Osteocyte (in vitro differentiated cells): ENCODE results near the gene RAP1GAP. TPM values are rescaled to one million over a fixed set of nuclear protein-coding genes. Genes with fewer than 3 reads are reported as not detected.

Source experiments
- DNase-seq: peaks from one replicate; pipeline ENCODE4 v3.0.0; 2021; ENCODE audit warnings: mixed read lengths; ENCODE audit not compliant: unreplicated experiment; ENCODE audit errors: extremely low spot score
- H3K27ac Mint-ChIP-seq: one replicate; pipeline ENCODE4 v1.8.0; 2021; ENCODE audit warnings: mild to moderate bottlenecking, mixed read lengths; ENCODE audit not compliant: unreplicated experiment
- H3K27me3 Mint-ChIP-seq: one replicate; pipeline ENCODE4 v1.8.0; 2021; ENCODE audit warnings: mixed read lengths; ENCODE audit not compliant: unreplicated experiment
- H3K36me3 Mint-ChIP-seq: one replicate; pipeline ENCODE4 v1.8.0; 2021; ENCODE audit warnings: mixed read lengths; ENCODE audit not compliant: unreplicated experiment
- H3K4me1 Mint-ChIP-seq: one replicate; pipeline ENCODE4 v1.8.0; 2021; ENCODE audit warnings: mixed read lengths; ENCODE audit not compliant: unreplicated experiment
- H3K4me3 Mint-ChIP-seq: one replicate; pipeline ENCODE4 v1.8.0; 2021; ENCODE audit warnings: mild to moderate bottlenecking, moderate library complexity, mixed read lengths; ENCODE audit not compliant: unreplicated experiment
- H3K9me3 Mint-ChIP-seq: one replicate; pipeline ENCODE4 v1.8.0; 2021; ENCODE audit warnings: mixed read lengths; ENCODE audit not compliant: unreplicated experiment
- CTCF ChIP-seq: fragments of 200-600 bp; sonication (generic); IDR thresholded peaks from 2 replicates; pipeline ENCODE4 v1.5.0; 2021; ENCODE audit warnings: antibody characterized with exemption, mild to moderate bottlenecking, moderate library complexity
- total RNA-seq: library from RNA; stranded (reverse); gene quantifications from 2 replicates; pipeline ENCODE4 v1.2.1, GENCODE V29; 2021

Gene RAP1GAP
- total RNA-seq, 1 donor from 2014 or later = 3.5 TPM

GRCh38 chr1:21657456-21658190 is 11.5 kb downstream of the RAP1GAP start:
- no peak for TF ChIP-seq CTCF
- Mint-ChIP-seq H3K27me3 (peaks cover 16% of the 10 kb centered on the region), H3K4me3 (no peak overlapping the region), H3K27ac (no peak overlapping the region), H3K36me3 (no peaks in the 10 kb centered on the region), H3K9me3 (no peaks in the 10 kb centered on the region), H3K4me1 (peaks cover 9% of the 10 kb centered on the region)
- DNase-seq = no peak

GRCh38 chr1:21655748-21656147 is 13.4 kb downstream of the RAP1GAP start:
- Mint-ChIP-seq H3K27me3 (peaks cover 18% of the 10 kb centered on the region), H3K9me3 (no peaks in the 10 kb centered on the region), H3K36me3 (no peaks in the 10 kb centered on the region), H3K4me3 (no peak overlapping the region), H3K4me1 (peaks cover 18% of the 10 kb centered on the region), H3K27ac (no peak overlapping the region)
- DNase-seq = no peak
- no peak for TF ChIP-seq CTCF

- peaks cover 21% of the 10 kb centered on the region for H3K27me3 Mint-ChIP-seq
- peaks cover 18% of the 10 kb centered on the region for H3K4me1 Mint-ChIP-seq
- DNase-seq = no peak
- no peak overlapping the region for H3K27ac Mint-ChIP-seq
- no peak for TF ChIP-seq CTCF
- H3K9me3 Mint-ChIP-seq = no peaks in the 10 kb centered on the region
- no peaks in the 10 kb centered on the region for H3K36me3 Mint-ChIP-seq
- H3K4me3 Mint-ChIP-seq = no peak overlapping the region
Measured at GRCh38 chr1:21655259-21655658, 13.9 kb downstream of the RAP1GAP start.

GRCh38 chr1:21654209-21654608 is 14.9 kb downstream of the RAP1GAP start:
- Mint-ChIP-seq H3K27me3 (peaks cover 18% of the 10 kb centered on the region), H3K27ac (no peak overlapping the region), H3K9me3 (no peaks in the 10 kb centered on the region), H3K4me1 (peaks cover 14% of the 10 kb centered on the region), H3K36me3 (no peaks in the 10 kb centered on the region), H3K4me3 (no peak overlapping the region)
- DNase-seq = no peak
- TF ChIP-seq CTCF = no peak

- no peak for TF ChIP-seq CTCF
- Mint-ChIP-seq H3K27ac (no peak overlapping the region), H3K4me3 (no peak overlapping the region), H3K36me3 (no peaks in the 10 kb centered on the region), H3K4me1 (peaks cover 14% of the 10 kb centered on the region), H3K9me3 (no peaks in the 10 kb centered on the region), H3K27me3 (peaks cover 20% of the 10 kb centered on the region)
- no peak for DNase-seq
Measured at GRCh38 chr1:21653744-21654100, 15.4 kb downstream of the RAP1GAP start.
